ENCODE results near the gene R3HDM4.
"Not testable (repeated sequence)": the region's sequence is repeated elsewhere in the genome, so short reads cannot be mapped to it uniquely, and the experiment has no call there.

Gene R3HDM4

GRCh38 chr19:850221-850978, 62.6 kb downstream of the R3HDM4 start:
- no peak overlapping the region for H3K4me3 ChIP-seq (ENCODE audit: low read depth, low read length)
- peak; percentile 78 for DNase-seq (ENCODE audit: low read depth)
- TF ChIP-seq MYC (IDR thresholded peaks at IDR 0.05; ENCODE audit: low read depth, low read length) = no peak
- TF ChIP-seq POLR2A (IDR thresholded peaks at IDR 0.05; ENCODE audit: extremely low read depth, insufficient read length) = no peak
- no peak for TF ChIP-seq CTCF (IDR thresholded peaks at IDR 0.05; ENCODE audit: low read depth, low read length)
- no peak for TF ChIP-seq MAX (IDR thresholded peaks at IDR 0.05; ENCODE audit: low read depth, low read length)

GRCh38 chr19:849195-849594, 63.8 kb downstream of the R3HDM4 start:
- not testable (repeated sequence) for DNase-seq (ENCODE audit: low read depth); H3K4me3 ChIP-seq (ENCODE audit: low read depth, low read length)

GRCh38 chr19:848386-848921, 64.6 kb downstream of the R3HDM4 start:
- H3K4me3 ChIP-seq (ENCODE audit: low read depth, low read length) = no peak overlapping the region
- TF ChIP-seq CTCF (IDR thresholded peaks at IDR 0.05; ENCODE audit: low read depth, low read length) = no peak
- no peak for TF ChIP-seq POLR2A (IDR thresholded peaks at IDR 0.05; ENCODE audit: extremely low read depth, insufficient read length)
- no peak for TF ChIP-seq MYC (IDR thresholded peaks at IDR 0.05; ENCODE audit: low read depth, low read length)
- TF ChIP-seq MAX (IDR thresholded peaks at IDR 0.05; ENCODE audit: low read depth, low read length) = no peak
- peak; percentile 70 for DNase-seq (ENCODE audit: low read depth)

Data from NB4 (cell line).